CD4-positive, alpha-beta T cell treated with Interleukin-1 beta for 1 hour (primary cell): ENCODE measurements around the gene SYTL2.

Experiments
- DNase-seq, 2 donors: peaks; one replicate each; pipeline ENCODE4 v3.0.0-alpha.2; 2020 to 2022

The SYTL2 gene

DNA sequence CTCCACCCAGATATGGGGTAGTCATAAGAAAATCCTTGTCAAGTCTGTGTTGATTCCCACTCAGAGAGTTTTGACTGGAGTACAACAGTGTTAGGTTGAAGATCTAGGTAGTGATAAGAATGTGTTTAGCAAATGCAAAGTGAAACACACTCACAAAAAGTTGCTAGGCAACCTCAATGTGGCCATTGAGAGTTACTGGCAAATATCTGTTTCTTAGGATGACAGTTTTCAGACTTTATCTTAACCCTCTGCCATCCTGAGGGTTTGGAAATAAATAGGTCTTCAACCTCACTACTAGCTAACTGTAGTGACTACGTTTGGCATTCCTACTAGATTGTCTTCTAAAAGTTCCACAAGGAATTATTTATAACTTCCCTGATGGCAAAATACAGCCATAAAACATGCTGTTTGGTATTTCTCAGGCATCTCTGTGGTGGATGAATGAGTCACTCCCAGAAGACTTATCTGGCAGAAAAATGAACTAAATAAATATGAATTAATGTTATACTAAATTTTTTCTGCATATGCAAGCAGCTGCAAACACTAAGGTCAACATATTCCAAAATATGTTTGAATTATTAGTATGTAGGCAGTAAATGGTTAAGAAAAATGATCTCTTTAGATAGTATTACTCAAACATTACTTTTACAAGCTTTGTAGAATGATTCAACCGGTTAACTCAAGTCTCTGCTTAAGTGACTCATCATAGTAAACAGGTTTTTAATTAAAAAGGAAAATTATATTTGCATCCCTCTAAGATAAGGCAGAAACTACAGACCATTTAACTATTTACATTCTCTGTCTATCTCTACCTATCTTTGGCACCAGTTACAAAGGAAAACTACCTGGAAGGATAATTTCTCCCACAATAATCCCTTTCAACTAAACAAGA is 17.1 kb upstream of the SYTL2 start:
- DNase-seq: peak; percentile 15 to 66

DNA sequence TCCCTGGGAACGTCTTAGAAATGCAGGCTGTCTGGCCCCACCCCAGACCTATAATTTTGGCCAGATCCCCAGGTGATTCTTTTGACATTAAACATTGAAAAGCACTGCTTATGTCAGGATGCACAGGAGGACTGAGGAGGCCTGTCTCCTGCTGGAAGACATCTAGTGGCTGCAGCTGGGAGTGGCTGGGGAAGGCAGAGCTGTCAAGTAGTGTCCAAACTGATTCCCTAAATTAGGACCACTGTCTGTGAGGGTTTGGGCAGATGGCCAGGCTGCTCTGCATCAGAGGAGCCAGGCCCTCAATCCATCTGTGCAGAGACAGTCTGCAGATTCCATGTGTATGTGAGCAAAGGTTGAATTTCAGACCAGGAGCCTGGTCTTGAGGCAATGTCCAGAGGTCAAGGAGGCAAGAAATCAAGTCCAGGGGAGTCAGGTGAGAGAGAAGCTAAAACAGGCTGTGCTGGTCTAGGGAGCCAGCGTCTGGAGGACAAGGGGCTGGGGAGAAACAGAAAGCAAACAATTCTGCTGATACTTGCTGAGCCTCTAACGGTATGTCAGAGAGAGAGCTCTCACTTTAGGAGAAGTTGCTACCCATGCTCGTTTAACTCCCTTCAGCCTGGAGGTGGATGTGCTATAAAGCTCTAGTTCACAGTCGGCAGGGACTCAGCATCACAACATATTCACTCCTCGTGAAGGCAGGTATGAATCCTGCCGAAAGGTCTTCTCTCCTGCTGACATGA is 15.3 kb upstream of the SYTL2 start:
- peak; percentile 11 to 27 for DNase-seq

DNA sequence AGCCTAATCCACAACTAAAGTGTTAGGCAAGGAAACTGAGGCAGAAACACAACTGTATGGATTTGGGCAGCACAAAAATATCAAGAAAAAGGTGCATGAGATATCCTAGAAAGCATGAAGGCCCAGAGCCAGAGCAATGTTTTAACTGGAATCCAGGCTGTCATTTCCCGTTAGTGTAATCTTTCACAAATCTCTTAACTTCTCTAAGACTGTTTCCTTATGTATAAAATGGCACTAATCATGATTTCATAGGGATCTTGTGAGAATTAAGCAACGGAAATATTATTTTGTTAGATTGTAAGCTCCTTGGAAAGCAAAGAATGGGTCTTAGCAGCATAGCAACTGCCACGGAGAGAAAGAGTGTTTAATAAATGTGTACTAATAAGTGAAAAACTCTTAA is 14.7 kb upstream of the SYTL2 start:
- DNase-seq: no peak

DNA sequence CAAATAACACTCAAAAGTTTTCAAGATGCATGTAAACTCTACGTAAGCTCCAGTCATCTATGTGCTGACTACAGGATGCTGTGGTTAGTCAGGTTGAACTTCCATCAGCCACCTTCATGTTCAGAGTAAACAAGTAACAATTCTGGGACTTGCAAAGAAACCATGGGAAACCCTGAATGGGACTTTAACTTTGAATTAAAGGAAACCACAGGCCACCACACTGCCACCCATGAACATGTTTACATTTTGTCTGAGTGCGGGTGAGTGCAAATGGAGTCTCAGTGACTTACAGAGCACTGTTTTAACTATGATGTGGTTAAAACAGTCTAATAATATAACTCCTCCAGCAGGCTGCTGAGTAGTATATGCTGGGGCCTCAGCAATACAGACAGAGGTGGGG is 12.9 kb upstream of the SYTL2 start:
- peak; percentile 74 to 83 for DNase-seq

DNA sequence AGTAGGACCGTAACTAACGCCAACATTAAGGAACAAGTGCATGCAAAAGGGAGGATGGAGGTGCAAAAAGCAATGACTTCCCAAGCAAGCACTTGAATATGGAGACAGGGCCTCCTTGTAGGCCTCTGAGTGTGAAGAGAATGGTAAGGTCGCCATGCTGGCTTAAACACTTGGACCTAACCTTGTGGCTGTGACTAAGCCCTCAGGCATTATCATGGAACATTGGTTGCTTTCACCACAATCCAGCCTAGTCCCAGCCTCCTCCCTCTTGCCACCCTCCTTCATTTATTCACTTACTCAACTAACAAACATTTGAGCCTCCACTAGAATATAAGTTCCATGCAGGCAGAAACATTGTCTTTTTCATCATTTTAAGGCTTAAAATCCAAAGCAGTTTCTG is 11.9 kb upstream of the SYTL2 start:
- no peak for DNase-seq

DNA sequence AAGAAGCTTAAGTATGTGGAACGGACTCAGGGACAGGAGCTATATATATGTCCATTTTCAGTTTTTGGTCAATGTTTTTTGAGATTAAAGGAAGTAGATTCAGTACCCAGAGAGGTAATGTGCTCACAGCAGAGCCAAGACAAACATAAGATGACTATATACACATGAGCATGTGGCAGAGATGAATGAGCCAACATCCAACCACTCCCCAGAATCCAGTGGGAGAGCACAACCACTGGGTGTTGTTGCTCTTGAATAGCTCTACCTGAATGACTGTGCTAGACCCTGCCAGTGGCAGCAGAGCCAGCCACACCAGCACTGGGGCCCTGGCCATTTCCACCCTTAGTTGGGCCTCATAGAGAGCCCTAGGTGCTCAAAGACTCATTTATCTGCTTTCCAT is 10.7 kb upstream of the SYTL2 start:
- no peak for DNase-seq

DNA sequence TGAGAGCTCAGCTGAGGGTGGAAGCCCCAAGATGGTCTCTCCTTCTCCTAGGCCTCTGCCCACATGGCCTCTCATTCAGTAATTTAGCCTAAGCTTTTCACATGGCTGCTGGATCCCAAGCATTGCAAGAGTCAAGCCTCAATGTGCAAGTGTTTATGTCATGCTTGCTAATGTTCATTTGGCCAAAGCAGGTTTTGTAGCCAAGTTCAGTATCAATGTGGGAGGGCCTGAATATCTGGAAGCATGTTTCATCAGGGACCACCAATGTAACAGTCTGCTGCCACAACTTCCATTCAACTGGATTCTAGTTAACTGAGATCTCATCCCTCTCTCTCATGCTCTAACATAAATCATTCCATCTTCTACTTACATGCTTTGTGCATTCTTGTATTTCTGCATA is 8.5 kb upstream of the SYTL2 start:
- no peak for DNase-seq

DNA sequence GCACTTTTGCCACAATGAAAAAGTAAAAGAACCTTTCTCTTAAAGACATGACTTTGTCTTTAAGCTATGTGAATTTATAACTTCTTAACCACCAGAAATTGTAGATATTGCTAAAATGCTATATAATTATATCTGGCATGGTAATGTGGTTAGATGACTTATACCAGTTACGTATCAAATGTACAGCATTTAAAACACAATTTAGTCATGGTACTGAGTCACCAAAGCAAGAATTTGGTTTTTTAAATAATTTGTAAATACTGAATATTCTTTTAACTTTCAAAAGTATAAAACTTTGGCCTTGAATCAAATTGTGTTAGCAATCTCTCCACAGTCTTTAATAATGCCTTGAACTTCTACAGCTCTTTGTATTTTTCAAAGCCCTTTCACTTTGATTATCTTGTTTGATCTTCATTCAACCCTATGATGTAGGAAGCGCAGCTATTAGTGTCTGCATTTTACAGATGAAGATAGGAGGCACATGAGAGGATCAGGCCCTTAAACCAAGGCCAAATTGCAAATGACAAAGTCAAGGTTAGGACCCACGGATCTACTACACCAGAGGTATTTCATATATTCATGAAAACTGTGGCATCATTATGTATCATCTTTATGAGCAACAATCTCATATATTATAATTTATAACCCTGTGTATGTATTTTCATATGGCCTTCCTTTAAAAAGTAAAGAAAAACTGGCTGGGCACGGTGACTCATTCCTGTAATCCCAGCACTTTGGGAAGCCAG is 4.4 kb upstream of the SYTL2 start:
- DNase-seq: no peak

DNA sequence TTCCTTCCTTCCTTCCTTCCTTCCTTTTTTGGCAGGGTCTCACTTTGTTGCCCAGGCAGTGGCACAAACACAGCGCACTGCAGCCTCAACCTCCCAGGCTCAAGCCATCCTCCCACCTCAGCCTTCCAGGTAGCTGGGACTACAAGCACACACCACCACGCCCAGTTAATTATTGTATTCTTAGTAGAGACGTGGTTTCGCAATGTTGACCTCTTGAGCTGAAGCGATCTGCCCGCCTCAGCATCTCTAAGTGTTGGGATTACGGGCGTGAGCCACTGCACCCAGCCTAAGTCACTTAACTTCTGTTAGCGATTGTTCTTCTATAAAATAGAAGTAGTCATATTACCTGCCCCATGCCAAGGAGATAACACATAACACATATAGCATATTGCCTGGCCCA is 2.8 kb upstream of the SYTL2 start:
- DNase-seq: no peak

DNA sequence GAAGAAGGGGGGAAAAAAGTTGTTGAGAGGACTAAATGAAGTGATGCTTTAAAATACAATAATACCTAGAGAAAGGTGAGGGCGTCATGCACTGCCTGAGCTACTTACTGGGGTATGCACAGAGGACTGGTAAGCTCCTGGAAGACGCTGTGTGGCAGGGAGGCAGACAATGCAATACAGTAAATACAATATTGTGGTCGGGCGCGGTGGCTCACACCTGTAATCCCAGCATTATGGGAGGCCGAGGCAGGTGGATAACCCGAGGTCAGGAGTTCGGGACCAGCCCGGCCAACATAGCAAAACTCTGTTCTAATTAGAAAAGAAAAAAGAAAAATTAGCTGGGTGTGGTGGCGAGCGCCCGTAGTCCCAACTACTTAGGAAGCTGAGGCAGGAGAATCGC is 683 bp upstream of the SYTL2 start:
- no peak for DNase-seq

DNA sequence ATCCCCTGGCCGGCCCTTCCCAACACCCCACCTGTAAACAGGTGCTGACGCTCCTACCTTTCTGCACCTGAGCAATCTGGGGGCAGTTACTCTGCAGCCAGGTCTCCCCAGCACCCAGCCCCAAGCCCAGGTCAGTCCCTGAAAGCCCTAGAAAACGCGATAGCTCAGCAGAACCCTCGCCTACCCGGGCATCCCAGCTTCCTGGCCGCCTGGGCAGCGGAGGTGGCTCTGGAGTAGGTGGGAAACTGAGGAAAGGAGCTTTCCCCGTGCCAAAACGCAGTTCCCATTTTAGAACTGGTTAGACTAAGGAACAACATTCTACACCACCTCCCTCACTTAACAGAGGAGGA is 445 bp downstream of the SYTL2 start:
- no peak for DNase-seq

DNA sequence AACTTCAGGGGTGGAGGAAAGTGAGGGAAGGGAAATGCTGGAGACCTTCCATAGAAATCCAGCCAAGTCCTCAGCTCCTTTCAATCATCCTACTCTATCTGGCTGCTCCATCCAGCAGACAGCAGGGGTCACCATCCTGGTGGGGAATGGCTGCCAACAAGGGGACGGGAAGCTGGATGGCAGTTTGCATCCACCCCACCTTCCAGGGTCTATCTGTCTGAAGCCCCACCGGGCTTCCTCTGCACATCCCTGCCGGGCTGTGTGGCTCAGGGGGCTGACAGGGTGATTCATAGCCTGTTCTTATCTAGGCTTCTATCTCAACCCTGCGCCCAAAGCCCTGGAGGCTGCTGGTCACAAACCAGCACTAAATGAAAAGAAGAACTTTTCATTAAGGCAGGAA is 1.1 kb downstream of the SYTL2 start:
- peak; percentile 18 to 32 for DNase-seq

DNA sequence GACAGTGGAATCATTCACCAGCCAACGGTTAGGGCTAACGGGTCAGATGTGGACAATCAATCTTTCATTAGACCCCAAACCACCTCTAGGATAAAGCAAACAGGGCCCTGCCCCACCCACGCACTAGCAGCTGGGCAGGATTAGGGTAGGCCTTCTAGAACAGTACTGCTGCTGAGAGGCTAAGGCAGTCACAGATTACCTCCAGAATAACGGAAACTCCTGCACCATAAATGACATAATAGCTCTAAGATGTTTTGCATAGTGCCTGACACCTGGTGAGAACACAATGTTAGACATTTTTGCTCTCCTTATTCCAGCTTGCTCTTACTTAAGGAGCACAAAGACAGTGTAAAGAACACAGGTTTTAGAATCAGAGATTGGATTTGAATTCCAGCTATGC is 1.8 kb downstream of the SYTL2 start:
- DNase-seq: peak; percentile 15 to 24

DNA sequence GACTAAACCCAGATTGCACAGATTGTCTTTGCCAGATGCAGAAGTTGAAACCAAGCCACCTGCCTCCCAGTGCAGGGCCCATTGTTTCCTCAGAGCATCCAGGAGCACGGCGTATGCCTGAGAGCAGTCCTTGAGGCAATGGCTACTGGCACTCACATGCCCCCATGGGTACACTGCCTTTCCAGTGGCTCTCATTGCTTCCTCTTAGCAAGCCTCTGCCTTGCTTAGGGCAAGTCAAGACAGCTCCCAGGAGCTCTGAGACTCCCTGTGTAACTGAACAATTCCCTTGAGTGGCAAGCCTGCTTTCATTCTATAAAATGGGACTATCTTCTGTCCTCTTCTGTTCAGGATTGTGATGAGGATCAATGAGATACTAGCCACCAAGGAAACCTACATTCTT is 4.1 kb downstream of the SYTL2 start:
- no peak for DNase-seq

DNA sequence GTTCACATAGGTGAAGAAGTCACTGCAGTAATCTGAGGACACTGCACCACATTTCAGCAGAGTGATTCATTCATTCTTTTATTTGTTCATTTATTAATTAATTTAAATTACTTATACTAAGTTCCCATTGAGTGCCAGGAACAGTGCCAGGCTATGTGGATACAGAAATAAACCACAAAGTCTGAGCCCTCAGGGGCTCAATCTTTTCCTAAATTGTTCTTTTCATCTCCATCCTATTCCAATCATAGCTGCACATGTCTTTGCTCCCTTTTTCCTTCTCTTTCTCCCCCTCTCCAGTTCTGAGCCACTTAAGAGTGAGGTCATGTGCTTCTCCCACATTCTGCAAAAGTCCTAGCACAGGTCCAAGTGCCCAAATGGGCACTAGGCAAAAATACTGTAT is 4.9 kb downstream of the SYTL2 start:
- no peak for DNase-seq

DNA sequence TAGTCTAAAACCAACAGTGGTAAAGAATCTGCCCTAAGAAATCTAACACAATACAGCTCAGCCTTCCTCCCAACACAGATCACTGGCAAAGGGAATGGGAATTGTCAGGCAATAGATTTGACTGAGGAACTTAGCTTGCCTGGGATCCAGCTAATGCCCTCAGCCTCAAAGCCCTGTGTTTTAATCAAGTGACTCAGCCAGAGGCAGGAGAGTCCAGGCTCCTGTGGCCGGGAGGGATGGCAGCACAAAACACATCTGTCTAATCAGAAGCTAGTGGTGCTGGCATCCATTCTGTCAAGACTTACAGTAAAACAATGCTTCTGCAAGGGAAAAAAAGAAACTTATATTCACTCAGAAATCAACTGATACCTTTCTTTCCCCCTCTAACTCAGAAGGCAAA is 5.6 kb downstream of the SYTL2 start:
- no peak for DNase-seq

DNA sequence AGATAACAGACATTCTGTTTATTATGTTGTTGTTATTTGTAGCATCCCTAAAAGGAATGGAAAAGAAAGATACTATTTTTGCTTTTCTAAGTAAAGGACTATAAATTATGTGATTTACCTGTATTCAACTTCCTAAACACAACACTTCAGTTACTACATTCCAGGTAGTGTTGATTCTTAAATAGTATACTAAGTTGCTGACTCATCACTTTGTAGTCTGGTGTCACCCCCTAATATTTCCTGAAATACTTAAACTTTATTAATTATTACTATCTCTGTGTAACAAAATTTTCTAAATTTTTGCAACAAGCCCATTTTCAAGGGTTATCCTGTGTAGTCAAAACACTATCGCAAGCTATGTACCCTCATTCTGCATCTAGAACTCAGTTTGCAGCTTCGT is 7.0 kb downstream of the SYTL2 start:
- DNase-seq: no peak

DNA sequence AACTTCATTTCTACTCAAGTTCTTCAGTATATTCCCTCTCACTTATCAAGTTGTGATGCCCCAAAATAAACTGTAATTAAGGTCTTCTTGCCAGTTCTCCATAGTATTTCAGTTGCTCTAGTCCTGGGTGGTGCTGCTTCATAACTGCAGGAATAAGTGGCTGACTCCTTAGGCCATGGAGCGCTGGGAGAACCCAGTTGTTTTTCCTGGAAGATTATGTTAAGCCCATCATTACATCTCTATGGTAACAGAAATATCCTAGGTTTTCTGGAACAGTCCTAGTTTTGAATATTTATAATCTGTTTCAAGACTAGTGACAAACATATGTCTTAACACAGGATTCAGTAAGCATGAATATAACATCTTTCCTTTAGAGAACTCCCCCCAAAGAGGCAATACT is 7.6 kb downstream of the SYTL2 start:
- DNase-seq: no peak

DNA sequence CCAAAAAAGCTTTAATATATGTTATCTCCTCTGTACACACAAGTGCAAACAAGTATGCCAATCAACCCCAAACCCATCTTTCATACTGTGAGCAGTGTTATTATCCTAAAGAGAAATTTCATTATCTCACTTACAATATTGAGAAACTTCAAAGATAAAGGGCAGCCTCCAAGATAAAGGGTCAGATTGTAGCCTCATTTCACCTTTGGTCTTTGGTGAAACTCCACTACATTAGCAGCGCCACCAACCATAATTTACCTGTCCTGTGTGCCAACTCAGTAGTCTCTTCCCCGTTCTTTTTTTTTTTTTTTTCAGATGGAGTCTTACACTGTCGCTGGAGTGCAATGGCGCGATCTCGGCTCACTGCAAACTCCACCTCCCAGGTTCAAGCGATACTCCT is 9.4 kb downstream of the SYTL2 start:
- no peak for DNase-seq

DNA sequence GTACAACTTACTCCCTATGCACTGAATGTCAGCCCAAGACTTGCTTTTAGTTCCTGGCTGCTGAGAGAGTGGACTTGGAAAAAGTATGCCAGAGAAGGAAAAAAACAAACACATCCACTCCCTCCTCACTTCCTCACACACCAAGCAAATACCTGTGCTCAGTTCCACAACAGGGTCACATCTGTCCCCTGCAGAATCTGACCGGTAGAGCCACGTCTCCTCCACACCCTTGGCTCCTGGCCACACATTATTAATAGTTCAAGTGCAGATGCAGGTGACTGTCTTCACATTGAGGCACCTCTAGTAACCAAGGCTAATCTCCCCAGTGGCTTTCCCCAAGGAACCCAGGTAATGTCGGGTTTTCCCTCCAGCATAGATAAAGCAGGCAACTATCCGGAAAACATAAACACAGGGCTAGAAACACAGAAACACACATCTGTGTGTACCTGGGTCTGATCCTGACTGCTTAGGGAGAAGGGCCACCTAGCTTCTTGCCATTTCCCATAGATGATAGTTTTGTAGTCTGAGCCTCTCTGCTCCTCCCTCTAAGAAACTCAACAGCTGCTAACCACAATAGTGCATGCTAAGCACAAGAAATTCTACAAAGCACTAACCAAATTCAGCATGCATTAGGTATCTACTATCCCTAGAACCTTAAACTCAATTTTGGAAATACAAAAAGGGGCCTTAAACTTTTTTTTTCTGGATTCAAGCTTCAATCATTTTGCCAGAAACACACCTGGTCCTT is 10.2 kb downstream of the SYTL2 start:
- no peak for DNase-seq

DNA sequence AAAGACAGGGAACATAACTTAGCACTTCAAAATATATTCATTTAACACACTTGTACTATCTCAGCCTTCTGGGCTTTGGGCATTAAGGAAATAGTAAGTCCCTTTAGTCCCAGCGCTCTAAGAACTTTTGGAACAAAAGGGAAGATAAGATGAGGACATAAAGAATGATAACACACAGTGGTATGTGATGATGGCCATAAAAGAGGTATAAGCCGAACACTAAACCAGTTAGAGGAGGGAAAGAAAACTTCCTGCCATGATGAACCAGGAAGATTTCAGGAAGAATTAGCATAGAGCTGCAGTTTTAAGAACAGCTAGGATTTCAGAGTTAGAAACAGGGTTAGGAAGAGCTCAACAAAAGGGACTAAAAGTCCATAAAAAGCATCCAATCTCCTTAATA is 11.8 kb downstream of the SYTL2 start:
- DNase-seq: no peak

DNA sequence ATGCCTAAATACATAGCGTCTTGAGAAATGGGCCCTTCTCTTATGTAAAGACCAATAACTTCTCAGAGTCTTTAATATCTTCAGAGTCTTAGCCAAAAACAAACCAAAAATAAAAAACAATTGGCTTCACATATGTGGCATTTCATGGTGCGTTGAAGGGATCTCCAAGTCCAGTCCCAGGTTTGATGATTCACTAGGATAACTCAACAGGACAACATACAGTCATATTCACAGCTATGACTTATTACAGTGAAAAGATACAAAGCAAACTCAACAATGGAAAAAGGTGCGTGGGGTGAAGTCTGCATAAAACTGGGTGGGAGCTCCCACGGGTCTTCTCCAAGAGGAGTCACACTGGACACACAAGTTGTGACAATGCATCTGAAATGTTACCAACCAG is 12.6 kb downstream of the SYTL2 start:
- DNase-seq: no peak
